RWPE2 (cell line): Measurements from ENCODE around the gene SLC35F2.

Source experiments
- ATAC-seq: fragments of 200-7000 bp; cut with Tn5 transposase; 3 replicates; pipeline ENCODE4 v1.9.1; 2021; ENCODE audit warnings: low read depth
- DNase-seq: peaks from one replicate; pipeline ENCODE4 v3.0.0-alpha.2; 2020; ENCODE audit warnings: low spot score
- H3K27ac ChIP-seq: fragments of 450-650 bp; 2 replicates; pipeline ENCODE4 v1.5.1; 2017; ENCODE audit warnings: mild to moderate bottlenecking; ENCODE audit not compliant: poor library complexity, severe bottlenecking
- H3K27me3 ChIP-seq: fragments of 250-450 bp; sonication (Bioruptor Pico); 2 replicates; pipeline ENCODE4 v1.5.1; 2021; ENCODE audit warnings: mild to moderate bottlenecking, moderate library complexity; ENCODE audit not compliant: insufficient read depth, poor library complexity, severe bottlenecking
- H3K36me3 ChIP-seq: fragments of 250-450 bp; sonication (Bioruptor Pico); 2 replicates; pipeline ENCODE4 v1.5.1; 2020; ENCODE audit warnings: low read depth, mild to moderate bottlenecking, moderate library complexity
- H3K4me1 ChIP-seq: fragments of 250-450 bp; sonication (Bioruptor Pico); 2 replicates; pipeline ENCODE4 v1.5.1; 2021; ENCODE audit warnings: mild to moderate bottlenecking, moderate library complexity; ENCODE audit not compliant: insufficient read depth, poor library complexity, severe bottlenecking
- H3K4me3 ChIP-seq: fragments of 250-450 bp; sonication (Bioruptor Pico); 2 replicates; pipeline ENCODE4 v1.5.1; 2021; ENCODE audit warnings: mild to moderate bottlenecking, moderate library complexity; ENCODE audit not compliant: severe bottlenecking
- H3K9me3 ChIP-seq: fragments of 250-450 bp; sonication (Bioruptor Pico); 2 replicates; pipeline ENCODE4 v1.5.1; 2021; ENCODE audit warnings: mild to moderate bottlenecking, moderate library complexity; ENCODE audit not compliant: severe bottlenecking
- CTCF ChIP-seq: fragments of 450-650 bp; IDR thresholded peaks from one replicate; pipeline ENCODE4 v1.5.1; 2017; ENCODE audit warnings: mild to moderate bottlenecking, moderate library complexity; ENCODE audit not compliant: poor library complexity, severe bottlenecking

Gene SLC35F2

GRCh38 chr11:107747622-107748021, 111.0 kb downstream of the SLC35F2 start:
- ATAC-seq (no peak), DNase-seq (no peak)
- H3K4me1 ChIP-seq, result no peaks in the 10 kb centered on the region
- TF ChIP-seq CTCF, result no peak
- no peaks in the 10 kb centered on the region for H3K27me3 ChIP-seq
- no peak overlapping the region for H3K27ac ChIP-seq
- no peak overlapping the region for H3K4me3 ChIP-seq
- no peaks in the 10 kb centered on the region for H3K36me3 ChIP-seq
- no peaks in the 10 kb centered on the region for H3K9me3 ChIP-seq

GRCh38 chr11:107744736-107745135, 113.9 kb downstream of the SLC35F2 start:
- no peaks in the 10 kb centered on the region for H3K9me3 ChIP-seq
- no peak for DNase-seq
- no peak for ATAC-seq

GRCh38 chr11:107743191-107743590, 115.4 kb downstream of the SLC35F2 start:
- Histone ChIP-seq H3K27ac (no peak overlapping the region), H3K4me1 (no peaks in the 10 kb centered on the region), H3K27me3 (no peaks in the 10 kb centered on the region), H3K36me3 (no peaks in the 10 kb centered on the region), H3K9me3 (no peaks in the 10 kb centered on the region), H3K4me3 (no peak overlapping the region)
- TF ChIP-seq CTCF, result no peak
- DNase-seq, result no peak
- ATAC-seq, result no peak

More at GRCh38 chr11:107744736-107745135, 113.9 kb downstream of the SLC35F2 start:
- no peaks in the 10 kb centered on the region for H3K36me3 ChIP-seq
- no peak for TF ChIP-seq CTCF
- H3K27ac ChIP-seq, result no peak overlapping the region
- no peaks in the 10 kb centered on the region for H3K4me1 ChIP-seq
- no peak overlapping the region for H3K4me3 ChIP-seq
- no peaks in the 10 kb centered on the region for H3K27me3 ChIP-seq

- ATAC-seq (no peak), DNase-seq (no peak)
- peak; percentile 41 for TF ChIP-seq CTCF
- Histone ChIP-seq H3K4me3 (no peak overlapping the region), H3K4me1 (no peaks in the 10 kb centered on the region), H3K27me3 (no peaks in the 10 kb centered on the region), H3K9me3 (no peaks in the 10 kb centered on the region), H3K36me3 (no peaks in the 10 kb centered on the region), H3K27ac (no peak overlapping the region)
Measured at GRCh38 chr11:107741044-107741823, 117.4 kb downstream of the SLC35F2 start.
